WTC11 (cell line): ENCODE data around the gene ANO2.

Experiments
- CTCF ChIP-seq: fragments of 200-600 bp; IDR thresholded peaks from 2 replicates; pipeline ENCODE4 v1.8.0; 2022; ENCODE audit warnings: antibody characterized with exemption
- ETV6 ChIP-seq: sonication (generic); formaldehyde crosslinking; IDR thresholded peaks from 2 replicates; pipeline ENCODE4 v1.8.1; 2022; ENCODE audit warnings: mild to moderate bottlenecking, missing genetic modification reagents
- USF1 ChIP-seq: sonication (generic); formaldehyde crosslinking; IDR thresholded peaks from 2 replicates; pipeline ENCODE4 v1.8.0; 2022; ENCODE audit warnings: mild to moderate bottlenecking, missing genetic modification reagents
- ZNF263 ChIP-seq: sonication (generic); formaldehyde crosslinking; IDR thresholded peaks from 2 replicates; pipeline ENCODE4 v1.8.1; 2022; ENCODE audit warnings: low read depth, mild to moderate bottlenecking, moderate library complexity, missing genetic modification reagents

GRCh38 chr12:5636907-5637306 is 308.2 kb downstream of the ANO2 start:
- TF ChIP-seq CTCF (no peak), ZNF263 (CRISPR knock-in tag) (no peak), ETV6 (CRISPR knock-in tag) (no peak), USF1 (CRISPR knock-in tag) (no peak)
